ENCODE results near the gene FBXW8. TPM values are rescaled to one million over a fixed set of nuclear protein-coding genes. Genes with fewer than 3 reads are reported as not detected.

The FBXW8 gene
- polyA plus RNA-seq, 3 donors: 2.0 to 5.2 (median 2.7) TPM

DNA sequence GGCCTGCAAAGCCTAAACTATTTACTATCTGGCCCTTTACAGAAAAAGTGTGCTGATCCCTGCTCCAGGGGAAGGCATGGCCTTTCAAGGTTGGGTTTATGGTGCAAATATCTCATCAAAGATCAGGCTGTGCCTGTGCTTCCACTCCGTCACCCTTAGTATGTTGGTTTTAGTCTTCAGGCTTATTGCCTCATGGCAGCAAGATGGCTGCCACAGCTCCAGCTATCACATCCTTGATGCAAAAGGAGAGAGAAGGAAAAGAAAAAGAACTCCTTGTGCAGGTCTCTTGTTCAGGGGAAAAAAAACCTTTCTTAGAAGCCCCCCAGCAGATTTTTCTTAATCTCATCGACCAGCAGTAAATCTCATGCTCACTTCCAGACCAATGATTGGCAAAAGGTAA lies 20.4 kb upstream of the FBXW8 start:
- no peaks in the 10 kb centered on the region for H4K20me1 ChIP-seq (ENCODE audit: insufficient read depth, low read length)
- WGBS (ENCODE audit: insufficient coverage): 100% methylated on average over 1 of the region's 2 CpGs
- TF ChIP-seq, protein P1, sequence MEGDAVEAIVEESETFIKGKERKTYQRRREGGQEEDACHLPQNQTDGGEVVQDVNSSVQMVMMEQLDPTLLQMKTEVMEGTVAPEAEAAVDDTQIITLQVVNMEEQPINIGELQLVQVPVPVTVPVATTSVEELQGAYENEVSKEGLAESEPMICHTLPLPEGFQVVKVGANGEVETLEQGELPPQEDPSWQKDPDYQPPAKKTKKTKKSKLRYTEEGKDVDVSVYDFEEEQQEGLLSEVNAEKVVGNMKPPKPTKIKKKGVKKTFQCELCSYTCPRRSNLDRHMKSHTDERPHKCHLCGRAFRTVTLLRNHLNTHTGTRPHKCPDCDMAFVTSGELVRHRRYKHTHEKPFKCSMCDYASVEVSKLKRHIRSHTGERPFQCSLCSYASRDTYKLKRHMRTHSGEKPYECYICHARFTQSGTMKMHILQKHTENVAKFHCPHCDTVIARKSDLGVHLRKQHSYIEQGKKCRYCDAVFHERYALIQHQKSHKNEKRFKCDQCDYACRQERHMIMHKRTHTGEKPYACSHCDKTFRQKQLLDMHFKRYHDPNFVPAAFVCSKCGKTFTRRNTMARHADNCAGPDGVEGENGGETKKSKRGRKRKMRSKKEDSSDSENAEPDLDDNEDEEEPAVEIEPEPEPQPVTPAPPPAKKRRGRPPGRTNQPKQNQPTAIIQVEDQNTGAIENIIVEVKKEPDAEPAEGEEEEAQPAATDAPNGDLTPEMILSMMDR (IDR thresholded peaks at IDR 0.05): no peak
- Mint-ChIP-seq H3K4me3 (no peak overlapping the region), H3K9me3 (peaks cover 0 to 11% (median 6%) of the 10 kb centered on the region in 7 donors), H3K4me1 (peaks cover 3% of the 10 kb centered on the region), H3K27ac (no peak overlapping the region), H3K27me3 (ENCODE audit: low read depth in 3 of 3) (peaks cover 7 to 18% (median 13%) of the 10 kb centered on the region in 3 donors), H3K36me3 (no peaks in the 10 kb centered on the region)
- no peaks in the 10 kb centered on the region for H3K36me3 ChIP-seq (replicated peaks in 1 of 2; ENCODE audit: control insufficient read depth in 1 of 2, insufficient read depth in 2 of 2, low read length in 2 of 2)
- no peak overlapping the region for H3K4me2 ChIP-seq (replicated peaks; ENCODE audit: extremely low read depth, low read length, poor library complexity, severe bottlenecking)
- intact Hi-C loops (cut with micrococcal nuclease): no loop called here
- no peak for DNase-seq
- peaks cover 0 to 19% of the 10 kb centered on the region in 2 donors for H3K4me1 ChIP-seq (ENCODE audit: control insufficient read depth in 1 of 2, insufficient read depth in 2 of 2, low read length in 2 of 2)
- no peak overlapping the region for H2AFZ ChIP-seq (ENCODE audit: insufficient read depth, low read depth, low read length, poor library complexity, severe bottlenecking)
- peaks cover 0 to 3% of the 10 kb centered on the region in 2 donors for H3K9me3 ChIP-seq (replicated peaks in 1 of 2; ENCODE audit: control insufficient read depth in 1 of 2, insufficient read depth in 1 of 2, low read length in 2 of 2)
- no peaks in the 10 kb centered on the region for H3K79me2 ChIP-seq (ENCODE audit: insufficient read depth, low read length)
- H3K27me3 ChIP-seq (ENCODE audit: control insufficient read depth in 2 of 2, insufficient read depth in 2 of 2, low read length in 2 of 2): peaks cover 3 to 4% of the 10 kb centered on the region in 2 donors
- H3K4me3 ChIP-seq (replicated peaks in 1 of 3; ENCODE audit: low read depth in 2 of 3, low read length in 3 of 3): no peak overlapping the region
- no peak overlapping the region for H3K9ac ChIP-seq (ENCODE audit: insufficient read depth, low read length, poor library complexity, severe bottlenecking)
- H3K27ac ChIP-seq (ENCODE audit: low read depth in 1 of 2, low read length in 2 of 2): no peak overlapping the region

DNA sequence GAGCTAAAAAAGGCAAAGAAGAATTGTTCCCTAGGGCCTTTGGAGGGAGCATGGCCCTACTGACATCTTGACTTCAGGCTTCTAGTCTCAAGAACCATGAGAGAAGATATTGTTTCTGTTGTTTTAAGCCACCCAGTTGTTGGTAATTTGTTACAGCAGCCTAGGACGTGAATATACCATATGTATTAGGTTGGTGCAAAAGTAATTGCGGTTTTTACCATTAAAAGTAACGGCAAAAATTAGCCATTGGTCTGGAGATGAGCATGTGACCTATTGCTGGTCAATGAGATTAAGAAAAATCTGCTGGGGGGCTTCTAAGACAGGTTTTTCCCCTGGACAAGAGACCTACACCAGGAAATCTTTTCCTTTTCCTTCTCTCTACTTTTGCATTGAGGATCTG lies 19.7 kb upstream of the FBXW8 start:
- no peak overlapping the region for H3K4me3 Mint-ChIP-seq
- TF ChIP-seq, protein P1 (IDR thresholded peaks at IDR 0.05): no peak
- H3K27ac ChIP-seq (ENCODE audit: low read depth in 1 of 2, low read length in 2 of 2): no peak overlapping the region
- H3K27me3 ChIP-seq (ENCODE audit: control insufficient read depth in 2 of 2, insufficient read depth in 2 of 2, low read length in 2 of 2): peaks cover 3 to 4% of the 10 kb centered on the region in 2 donors
- no peaks in the 10 kb centered on the region for H4K20me1 ChIP-seq (ENCODE audit: insufficient read depth, low read length)
- H3K27me3 Mint-ChIP-seq (ENCODE audit: low read depth in 3 of 3): peaks cover 7 to 18% (median 15%) of the 10 kb centered on the region in 3 donors
- H3K9me3 ChIP-seq (replicated peaks in 1 of 2; ENCODE audit: control insufficient read depth in 1 of 2, insufficient read depth in 1 of 2, low read length in 2 of 2): peaks cover 0 to 3% of the 10 kb centered on the region in 2 donors
- H2AFZ ChIP-seq (ENCODE audit: insufficient read depth, low read depth, low read length, poor library complexity, severe bottlenecking): no peak overlapping the region
- no peaks in the 10 kb centered on the region for H3K79me2 ChIP-seq (ENCODE audit: insufficient read depth, low read length)
- H3K4me1 Mint-ChIP-seq: no peaks in the 10 kb centered on the region
- intact Hi-C loops (cut with micrococcal nuclease): no loop called here
- H3K9me3 Mint-ChIP-seq: peaks cover 0 to 6% (median 2%) of the 10 kb centered on the region in 7 donors
- H3K9ac ChIP-seq (ENCODE audit: insufficient read depth, low read length, poor library complexity, severe bottlenecking): no peak overlapping the region
- no peak overlapping the region for H3K27ac Mint-ChIP-seq
- no peak overlapping the region for H3K4me3 ChIP-seq (replicated peaks in 1 of 3; ENCODE audit: low read depth in 2 of 3, low read length in 3 of 3)
- no peaks in the 10 kb centered on the region for H3K36me3 Mint-ChIP-seq
- no peak overlapping the region for H3K4me2 ChIP-seq (replicated peaks; ENCODE audit: extremely low read depth, low read length, poor library complexity, severe bottlenecking)
- no peaks in the 10 kb centered on the region for H3K36me3 ChIP-seq (replicated peaks in 1 of 2; ENCODE audit: control insufficient read depth in 1 of 2, insufficient read depth in 2 of 2, low read length in 2 of 2)
- no peak for DNase-seq
- WGBS (ENCODE audit: insufficient coverage): no CpG with 5 or more reads among the region's 3 CpGs
- H3K4me1 ChIP-seq (ENCODE audit: control insufficient read depth in 1 of 2, insufficient read depth in 2 of 2, low read length in 2 of 2): peaks cover 0 to 14% of the 10 kb centered on the region in 2 donors

All from CD14-positive monocyte (primary cell).